Liver (tissue), 9 donors: ENCODE data around the gene CDC42SE2. TPM values are rescaled to one million over a fixed set of nuclear protein-coding genes. Genes with fewer than 3 reads are reported as not detected.

Experiments
- DNase-seq: peaks from one replicate; pipeline ENCODE4 v3.0.0-alpha.2; 2017; ENCODE audit warnings: low spot score
- H3K27ac ChIP-seq, 2 donors: one replicate each; pipeline ENCODE4 v1.7.0; 2013; ENCODE audit warnings: inconsistent platforms in 2 of 2, low read length in 2 of 2, control low read depth in 1 of 2, low read depth in 1 of 2, mild to moderate bottlenecking in 1 of 2
- H3K27me3 ChIP-seq, 4 donors: one replicate each; pipeline versions ENCODE4 v1.6.1 to v1.7.0; 2013; ENCODE audit warnings: low read length in 3 of 4, inconsistent platforms in 1 of 4, mild to moderate bottlenecking in 1 of 4, moderate library complexity in 1 of 4; ENCODE audit not compliant: control insufficient read depth in 4 of 4, insufficient read depth in 4 of 4
- H3K36me3 ChIP-seq, 4 donors: one replicate each; pipeline versions ENCODE4 v1.6.1 to v1.7.0; 2013; ENCODE audit warnings: low read length in 3 of 4, mild to moderate bottlenecking in 3 of 4, low read depth in 1 of 4, moderate library complexity in 1 of 4; ENCODE audit not compliant: control insufficient read depth in 4 of 4, insufficient read depth in 3 of 4
- H3K4me1 ChIP-seq, 4 donors: one replicate each; pipeline versions ENCODE4 v1.6.1 to v1.7.0; 2013; ENCODE audit warnings: low read length in 3 of 4, mild to moderate bottlenecking in 3 of 4, moderate library complexity in 1 of 4; ENCODE audit not compliant: control insufficient read depth in 4 of 4, insufficient read depth in 4 of 4
- H3K4me3 ChIP-seq, 3 donors: one replicate each; pipeline versions ENCODE4 v1.6.1 to v1.7.0; 2013; ENCODE audit warnings: low read length in 3 of 3, control low read depth in 1 of 3, low read depth in 1 of 3, mild to moderate bottlenecking in 1 of 3
- H3K9ac ChIP-seq, 2 donors: one replicate each; pipeline ENCODE4 v1.7.0; 2013; ENCODE audit warnings: low read length in 2 of 2, mild to moderate bottlenecking in 2 of 2, moderate library complexity in 2 of 2, control low read depth in 1 of 2, low read depth in 1 of 2
- H3K9me3 ChIP-seq, 4 donors: one replicate each; pipeline versions ENCODE4 v1.6.1 to v1.7.0; 2013; ENCODE audit warnings: low read length in 3 of 4; ENCODE audit not compliant: control insufficient read depth in 4 of 4
- EGR1 ChIP-seq, 2 donors: IDR thresholded peaks; 2 replicates each; pipeline ENCODE4 v1.6.1; 2016 to 2018; ENCODE audit warnings: antibody characterized with exemption in 2 of 2, low read depth in 2 of 2
- FOXA1 ChIP-seq: IDR thresholded peaks from 2 replicates; pipeline ENCODE4 v1.6.1; 2016; ENCODE audit warnings: antibody characterized with exemption
- FOXA2 ChIP-seq: IDR thresholded peaks from 2 replicates; pipeline ENCODE4 v1.6.1; 2016; ENCODE audit warnings: antibody characterized with exemption
- GABPA ChIP-seq, 2 donors: IDR thresholded peaks in 1 of 2; conservative IDR thresholded peaks in 1 of 2; 2 replicates each; pipeline ENCODE4 v1.6.1; 2016; ENCODE audit warnings: antibody characterized with exemption in 2 of 2, mild to moderate bottlenecking in 1 of 2, moderate library complexity in 1 of 2
- HNF4A ChIP-seq, 2 donors: conservative IDR thresholded peaks; 2 replicates each; pipeline ENCODE4 v1.6.1; 2016; ENCODE audit warnings: antibody characterized with exemption in 2 of 2, mild to moderate bottlenecking in 2 of 2
- HNF4G ChIP-seq: IDR thresholded peaks from 2 replicates; pipeline ENCODE4 v1.6.1; 2016; ENCODE audit warnings: antibody characterized with exemption
- JUND ChIP-seq, 2 donors: IDR thresholded peaks; 2 replicates each; pipeline ENCODE4 v1.6.1; 2016; ENCODE audit warnings: antibody characterized with exemption in 2 of 2
- MAX ChIP-seq: IDR thresholded peaks from 2 replicates; pipeline ENCODE4 v1.6.1; 2016; ENCODE audit warnings: antibody characterized with exemption
- NR2F2 ChIP-seq: IDR thresholded peaks from 2 replicates; pipeline ENCODE4 v1.6.1; 2016; ENCODE audit warnings: antibody characterized with exemption
- RAD21 ChIP-seq, 2 donors: IDR thresholded peaks; 2 replicates each; pipeline ENCODE4 v1.6.1; 2016; ENCODE audit warnings: antibody characterized with exemption in 2 of 2, mild to moderate bottlenecking in 2 of 2
- REST ChIP-seq: IDR thresholded peaks from 2 replicates; pipeline ENCODE4 v1.6.1; 2016; ENCODE audit warnings: antibody characterized with exemption, mild to moderate bottlenecking
- RXRA ChIP-seq, 2 donors: IDR thresholded peaks; 2 replicates each; pipeline ENCODE4 v1.6.1; 2017 to 2018; ENCODE audit warnings: antibody characterized with exemption in 2 of 2, mild to moderate bottlenecking in 1 of 2
- SP1 ChIP-seq: IDR thresholded peaks from 2 replicates; pipeline ENCODE4 v1.6.1; 2018; ENCODE audit warnings: antibody characterized with exemption, mild to moderate bottlenecking
- YY1 ChIP-seq: IDR thresholded peaks from 2 replicates; pipeline ENCODE4 v1.6.1; 2016; ENCODE audit warnings: antibody characterized with exemption, mild to moderate bottlenecking
- ZBTB33 ChIP-seq: IDR thresholded peaks from 2 replicates; pipeline ENCODE4 v1.6.1; 2016; ENCODE audit warnings: antibody characterized with exemption
- WGBS: extraction: QIAGEN DNeasy Blood & Tissue Kit; methylation state at CpG from one replicate; pipeline ENCODE4 v1.1.7; 2013; 5-methylcytosine and 5-hydroxymethylcytosine counted together
- polyA plus RNA-seq, 2 donors: library from polyadenylated mRNA; stranded (reverse) in 1 of 2; unstranded in 1 of 2; fragments of 200-250 nt in 1 of 2; fragments of >200 nt in 1 of 2; fragmentation: Nextera tagmentation in 1 of 2; extraction: Ambion mirVana in 1 of 2; gene quantifications; one replicate each; pipeline versions ENCODE4 v1.2.1 to v1.2.3, GENCODE V29; 2013 to 2015
- total RNA-seq, 2 donors: library from RNA; depleted of rRNA; stranded (reverse); fragments of >200 nt; gene quantifications; one replicate each; pipeline ENCODE4 v1.2.3, GENCODE V29; 2014
- TF ChIP-seq, protein P1 (sequence below): fragments of 150-350 bp; IDR thresholded peaks from 2 replicates; pipeline ENCODE4 v1.5.1; 2017; ENCODE audit warnings: improper control_type of control experiment, low read depth, low read length; ENCODE audit not compliant: missing input control
- TF ChIP-seq, protein P2 (sequence below): IDR thresholded peaks from 2 replicates; pipeline ENCODE4 v1.6.1; 2016; ENCODE audit warnings: antibody characterized with exemption
- donor health status: healthy.
- donor health status: healthy.
- donor health status: healthy.
- donor health status: healthy.
- donor health status: healthy.

CDC42SE2 gene
- total and polyA plus RNA-seq, 4 donors = 7.8 to 31.7 (median 17.0) TPM

DNA sequence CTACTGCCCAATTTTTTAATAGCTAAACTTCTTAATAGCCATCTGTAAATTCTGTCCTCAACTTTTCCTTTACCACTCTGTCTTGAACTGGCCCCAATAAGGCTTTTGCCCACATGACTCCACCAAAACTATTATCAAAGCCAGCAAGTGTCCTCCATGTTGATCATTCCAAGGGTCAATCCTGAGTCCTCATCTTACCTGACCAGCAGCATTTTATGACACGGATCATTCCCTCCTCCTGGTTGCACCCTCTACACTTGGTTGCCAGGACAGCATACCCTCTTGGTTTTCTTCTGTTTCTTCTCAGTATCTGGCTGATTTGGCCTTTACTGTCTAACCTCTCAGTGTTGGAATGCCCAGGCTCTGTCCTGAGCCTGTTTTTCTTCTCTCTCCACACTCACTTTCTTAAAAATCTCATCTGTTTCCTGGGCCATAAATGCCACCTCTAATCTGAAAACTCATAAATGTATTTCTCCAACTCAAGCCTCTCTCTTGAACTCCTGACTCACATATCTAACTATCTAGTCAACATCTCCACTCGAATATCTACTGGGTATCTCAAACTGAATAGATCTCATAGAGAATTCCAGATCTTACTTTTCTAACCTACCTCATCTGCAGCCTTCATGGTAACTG, 40.0 kb upstream of the CDC42SE2 start:
- Histone ChIP-seq H3K9me3 (no peaks in the 10 kb centered on the region), H3K4me1 (no peaks in the 10 kb centered on the region), H3K36me3 (no peaks in the 10 kb centered on the region), H3K27ac (no peak overlapping the region), H3K9ac (no peak overlapping the region), H3K27me3 (no peaks in the 10 kb centered on the region), H3K4me3 (no peak overlapping the region)
- DNase-seq = no peak
- WGBS = 75% methylated on average over 2 of the region's 2 CpGs
- TF ChIP-seq EGR1 (IDR thresholded peaks at IDR 0.05; ENCODE audit: low read depth in 2 of 2) (no peak), NR2F2 (no peak), ZBTB33 (no peak), HNF4A (conservative IDR thresholded peaks at IDR 0.05) (no peak), YY1 (no peak), RAD21 (IDR thresholded peaks at IDR 0.05) (no peak), JUND (IDR thresholded peaks at IDR 0.05) (no peak), RXRA (IDR thresholded peaks at IDR 0.05) (no peak), FOXA1 (no peak), HNF4G (no peak), MAX (no peak), REST (no peak), GABPA (IDR thresholded peaks at IDR 0.05 in 1 of 2, conservative IDR thresholded peaks at IDR 0.05 in 1 of 2) (no peak), FOXA2 (no peak), SP1 (no peak)
- TF ChIP-seq, protein P1, sequence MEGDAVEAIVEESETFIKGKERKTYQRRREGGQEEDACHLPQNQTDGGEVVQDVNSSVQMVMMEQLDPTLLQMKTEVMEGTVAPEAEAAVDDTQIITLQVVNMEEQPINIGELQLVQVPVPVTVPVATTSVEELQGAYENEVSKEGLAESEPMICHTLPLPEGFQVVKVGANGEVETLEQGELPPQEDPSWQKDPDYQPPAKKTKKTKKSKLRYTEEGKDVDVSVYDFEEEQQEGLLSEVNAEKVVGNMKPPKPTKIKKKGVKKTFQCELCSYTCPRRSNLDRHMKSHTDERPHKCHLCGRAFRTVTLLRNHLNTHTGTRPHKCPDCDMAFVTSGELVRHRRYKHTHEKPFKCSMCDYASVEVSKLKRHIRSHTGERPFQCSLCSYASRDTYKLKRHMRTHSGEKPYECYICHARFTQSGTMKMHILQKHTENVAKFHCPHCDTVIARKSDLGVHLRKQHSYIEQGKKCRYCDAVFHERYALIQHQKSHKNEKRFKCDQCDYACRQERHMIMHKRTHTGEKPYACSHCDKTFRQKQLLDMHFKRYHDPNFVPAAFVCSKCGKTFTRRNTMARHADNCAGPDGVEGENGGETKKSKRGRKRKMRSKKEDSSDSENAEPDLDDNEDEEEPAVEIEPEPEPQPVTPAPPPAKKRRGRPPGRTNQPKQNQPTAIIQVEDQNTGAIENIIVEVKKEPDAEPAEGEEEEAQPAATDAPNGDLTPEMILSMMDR = no peak
- TF ChIP-seq, protein P2, sequence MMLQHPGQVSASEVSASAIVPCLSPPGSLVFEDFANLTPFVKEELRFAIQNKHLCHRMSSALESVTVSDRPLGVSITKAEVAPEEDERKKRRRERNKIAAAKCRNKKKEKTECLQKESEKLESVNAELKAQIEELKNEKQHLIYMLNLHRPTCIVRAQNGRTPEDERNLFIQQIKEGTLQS = no peak
